GM23338 (cell line): ENCODE results near the gene LRRC51. TPM values are rescaled to one million over a fixed set of nuclear protein-coding genes. Genes with fewer than 3 reads are reported as not detected.
A peak's percentile ranks its signal among the peaks of the same experiment; 100 is the strongest.

Experiments
- ATAC-seq: fragments of 200-7000 bp; cut with Tn5 transposase; 3 replicates; pipeline ENCODE4 v1.9.1; 2020
- DNase-seq: peaks from one replicate; pipeline ENCODE4 v3.0.0-alpha.2; 2015; ENCODE audit warnings: low spot score
- H2AFZ ChIP-seq: fragments of 200-600 bp; sonication (generic); 2 replicates; pipeline ENCODE4 v1.8.0; 2016; ENCODE audit warnings: antibody characterized with exemption, mild to moderate bottlenecking, moderate library complexity
- H3F3A ChIP-seq: fragments of 200-600 bp; sonication (generic); replicated peaks from 2 replicates; pipeline ENCODE4 v1.8.0; 2017; ENCODE audit warnings: antibody characterized with exemption, mixed run types, low read depth
- H3K27ac ChIP-seq: fragments of 200-600 bp; sonication (generic); 2 replicates; pipeline ENCODE4 v1.6.1; 2016; ENCODE audit warnings: low read depth
- H3K27me3 ChIP-seq: fragments of 200-600 bp; sonication (generic); 2 replicates; pipeline ENCODE4 v1.8.0; 2016; ENCODE audit warnings: mild to moderate bottlenecking, mixed run types, moderate library complexity; ENCODE audit not compliant: insufficient read depth
- H3K36me3 ChIP-seq: fragments of 200-600 bp; sonication (generic); 2 replicates; pipeline ENCODE4 v1.8.0; 2016; ENCODE audit warnings: mild to moderate bottlenecking; ENCODE audit not compliant: insufficient read depth
- H3K4me1 ChIP-seq: fragments of 200-600 bp; sonication (generic); 2 replicates; pipeline ENCODE4 v1.8.0; 2016; ENCODE audit warnings: mild to moderate bottlenecking, moderate library complexity; ENCODE audit not compliant: insufficient read depth
- H3K4me2 ChIP-seq: fragments of 200-600 bp; sonication (generic); 2 replicates; pipeline ENCODE4 v1.7.1; 2017; ENCODE audit warnings: mixed run types
- H3K4me3 ChIP-seq: fragments of 200-600 bp; sonication (generic); 2 replicates; pipeline ENCODE4 v1.6.1; 2016; ENCODE audit warnings: mixed run types
- H3K79me2 ChIP-seq: fragments of 200-600 bp; sonication (generic); replicated peaks from 2 replicates; pipeline ENCODE4 v1.8.0; 2017; ENCODE audit warnings: mild to moderate bottlenecking; ENCODE audit not compliant: insufficient read depth
- H3K9me2 ChIP-seq: fragments of 200-600 bp; sonication (generic); 2 replicates; pipeline ENCODE4 v1.8.0; 2017; ENCODE audit not compliant: insufficient read depth
- H4K20me1 ChIP-seq: fragments of 200-600 bp; sonication (generic); replicated peaks from 2 replicates; pipeline ENCODE4 v1.8.0; 2017; ENCODE audit warnings: mild to moderate bottlenecking; ENCODE audit not compliant: insufficient read depth
- H3K27ac Mint-ChIP-seq: 2 replicates; pipeline ENCODE4 v1.8.0; 2020; ENCODE audit warnings: inconsistent platforms, mild to moderate bottlenecking, moderate library complexity, mixed read lengths
- H3K27me3 Mint-ChIP-seq: 3 replicates; pipeline ENCODE4 v1.8.0; 2022; ENCODE audit warnings: low read depth, mild to moderate bottlenecking, moderate library complexity, mixed read lengths, inconsistent platforms; ENCODE audit not compliant: insufficient read depth, poor library complexity
- H3K36me3 Mint-ChIP-seq: 3 replicates; pipeline ENCODE4 v1.8.0; 2021; ENCODE audit warnings: low read depth, mild to moderate bottlenecking, inconsistent platforms, moderate library complexity, mixed read lengths
- H3K4me1 Mint-ChIP-seq: 3 replicates; pipeline ENCODE4 v1.8.0; 2020; ENCODE audit warnings: mild to moderate bottlenecking, inconsistent platforms, mixed read lengths
- H3K4me3 Mint-ChIP-seq: 3 replicates; pipeline ENCODE4 v1.8.0; 2021; ENCODE audit warnings: moderate library complexity, mild to moderate bottlenecking, inconsistent platforms, mixed read lengths
- H3K9me3 Mint-ChIP-seq: 3 replicates; pipeline ENCODE4 v1.8.0; 2020; ENCODE audit warnings: moderate library complexity, mild to moderate bottlenecking, inconsistent platforms, mixed read lengths
- CREB1 ChIP-seq: fragments of 250-450 bp; sonication (Bioruptor Pico); IDR thresholded peaks from 2 replicates; pipeline ENCODE4 v1.5.0; 2020; ENCODE audit warnings: low read depth, mild to moderate bottlenecking, moderate library complexity
- JUNB ChIP-seq: IDR thresholded peaks from one replicate; pipeline ENCODE4 v1.6.1; 2016; ENCODE audit warnings: antibody characterized with exemption; ENCODE audit not compliant: unreplicated experiment
- NANOG ChIP-seq: IDR thresholded peaks from 2 replicates; pipeline ENCODE4 v1.6.1; 2016; ENCODE audit warnings: antibody characterized with exemption, borderline replicate concordance
- ZNF331 ChIP-seq: fragments of 250-450 bp; sonication (Bioruptor Pico); IDR thresholded peaks from 2 replicates; pipeline ENCODE4 v1.5.0; 2020; ENCODE audit warnings: low read depth, mild to moderate bottlenecking, moderate library complexity
- ZNF462 ChIP-seq: fragments of 250-450 bp; sonication (Bioruptor Pico); IDR thresholded peaks from 2 replicates; pipeline ENCODE4 v1.5.0; 2020; ENCODE audit warnings: mild to moderate bottlenecking, moderate library complexity
- polyA plus RNA-seq: library from polyadenylated mRNA; unstranded; fragments of >200 nt; fragmentation: Nextera tagmentation; extraction: Ambion mirVana; gene quantifications from 2 replicates; pipeline ENCODE4 v1.2.1, GENCODE V29; 2016
- total RNA-seq: library from RNA; depleted of rRNA; stranded (reverse); fragments of >200 nt; shearing (Covaris generic); gene quantifications from 2 replicates; pipeline ENCODE4 v1.2.3, GENCODE V29; 2014

The LRRC51 gene
- total and polyA plus RNA-seq, 2 experiments from 2014 or later = 3.6 to 4.2 TPM

- H3K27ac ChIP-seq = peak overlapping the region; percentile 21; the same call in 1 of the 2 replicates
- Mint-ChIP-seq H3K4me3 (peak overlapping the region; percentile 93), H3K27ac (peak overlapping the region; percentile 100), H3K9me3 (no peaks in the 10 kb centered on the region; the same call in 1 of the 3 replicates), H3K27me3 (peaks cover 15% of the 10 kb centered on the region), H3K36me3 (peaks cover 7% of the 10 kb centered on the region; the same call in 2 of the 3 replicates), H3K4me1 (peaks cover 10% of the 10 kb centered on the region)
- H3K4me2 ChIP-seq = peak overlapping the region; percentile 77
- H4K20me1 ChIP-seq = no peaks in the 10 kb centered on the region
- H3K79me2 ChIP-seq = no peaks in the 10 kb centered on the region
- DNase-seq (no peak), ATAC-seq (peak; percentile 4; the same call in 1 of the 3 replicates)
- peaks cover 9% of the 10 kb centered on the region for H3K27me3 ChIP-seq
- no peak overlapping the region for H2AFZ ChIP-seq
- H3K9me2 ChIP-seq = peaks cover 19% of the 10 kb centered on the region
- TF ChIP-seq ZNF331 (CRISPR knock-in tag) (no peak), JUNB (no peak), NANOG (no peak), CREB1 (CRISPR knock-in tag) (no peak), ZNF462 (CRISPR knock-in tag) (no peak)
- no peaks in the 10 kb centered on the region for H3K36me3 ChIP-seq
- H3F3A ChIP-seq = no peaks in the 10 kb centered on the region
- H3K4me3 ChIP-seq = peak overlapping the region; percentile 49
- peaks cover 7% of the 10 kb centered on the region; the same call in 1 of the 2 replicates for H3K4me1 ChIP-seq
Observed at GRCh38 chr11:72111300-72112142, 30.9 kb downstream of the LRRC51 start.
